HEK293 (cell line): ENCODE measurements around the gene IFRD2.

ENCODE experiments used
- CTCF ChIA-PET: fragments of 350-600 bp; formaldehyde crosslinking; extraction: SDS; loops from one replicate; lab custom pipeline; 2021; ENCODE audit warnings: antibody characterized with exemption; lab: Yijun Ruan, JAX
- POLR2A ChIA-PET: fragments of 300-600 bp; formaldehyde crosslinking; extraction: SDS; loops from one replicate; lab custom pipeline; 2020; ENCODE audit warnings: antibody characterized with exemption, inconsistent platforms; lab: Yijun Ruan, JAX
- H3K27ac ChIP-seq: fragments of 200-500 bp; sonication (Bioruptor generic); 2 replicates; pipeline ENCODE4 v1.5.1; 2014; ENCODE audit warnings: low read depth, low read length, control low read depth, inconsistent platforms; ENCODE audit errors: extremely low read depth
- H3K36me3 ChIP-seq, 2 experiments: fragments of 200-500 bp in 1 of 2; sonication (Bioruptor generic) in 1 of 2; 1 replicate in 1 of 2; 2 replicates in 1 of 2; pipeline ENCODE4 v1.5.1; 2014 to 2017; ENCODE audit warnings: inconsistent platforms in 2 of 2, low read length in 2 of 2; ENCODE audit not compliant: control insufficient read depth in 2 of 2, insufficient read depth in 1 of 2
- H3K4me1 ChIP-seq: fragments of 200-500 bp; sonication (Bioruptor generic); 2 replicates; pipeline ENCODE4 v1.5.1; 2014; ENCODE audit warnings: mild to moderate bottlenecking, low read length, inconsistent platforms; ENCODE audit not compliant: control insufficient read depth, insufficient read depth
- H3K4me3 ChIP-seq: 2 replicates; pipeline ENCODE4 v1.5.1; 2011; ENCODE audit warnings: low read depth, mild to moderate bottlenecking, control low read depth, low read length, moderate library complexity
- H3K9me3 ChIP-seq: fragments of 200-500 bp; sonication (Bioruptor generic); 2 replicates; pipeline ENCODE4 v1.5.1; 2014; ENCODE audit warnings: low read depth, low read length, inconsistent platforms; ENCODE audit not compliant: control insufficient read depth, insufficient read depth
- BCL11B ChIP-seq: fragments of 450-650 bp; formaldehyde crosslinking; IDR thresholded peaks from 2 replicates; pipeline ENCODE4 v1.5.1; 2016; ENCODE audit warnings: low read depth, missing biosample characterization, missing genetic modification characterization
- GLIS2 ChIP-seq: fragments of 450-650 bp; formaldehyde crosslinking; IDR thresholded peaks from 2 replicates; pipeline ENCODE4 v1.5.1; 2016; ENCODE audit warnings: missing biosample characterization, missing genetic modification characterization
- OVOL3 ChIP-seq: fragments of 450-650 bp; formaldehyde crosslinking; IDR thresholded peaks from 2 replicates; pipeline ENCODE4 v1.5.1; 2016; ENCODE audit warnings: missing biosample characterization, missing genetic modification characterization
- WT1 ChIP-seq: fragments of 450-650 bp; formaldehyde crosslinking; IDR thresholded peaks from 2 replicates; pipeline ENCODE4 v1.5.1; 2016; ENCODE audit warnings: missing biosample characterization, missing genetic modification characterization
- ZBTB17 ChIP-seq: fragments of 450-650 bp; formaldehyde crosslinking; IDR thresholded peaks from 2 replicates; pipeline ENCODE4 v1.5.1; 2016; ENCODE audit warnings: missing biosample characterization, missing genetic modification characterization
- ZBTB21 ChIP-seq: fragments of 450-650 bp; formaldehyde crosslinking; IDR thresholded peaks from 2 replicates; pipeline ENCODE4 v1.5.1; 2017; ENCODE audit warnings: missing biosample characterization, missing genetic modification characterization
- ZNF324 ChIP-seq: fragments of 450-650 bp; formaldehyde crosslinking; IDR thresholded peaks from 2 replicates; pipeline ENCODE4 v1.5.1; 2016; ENCODE audit warnings: missing biosample characterization, missing genetic modification characterization
- ZNF426 ChIP-seq: fragments of 450-650 bp; formaldehyde crosslinking; IDR thresholded peaks from 2 replicates; pipeline ENCODE4 v1.5.1; 2017; ENCODE audit warnings: missing biosample characterization, missing genetic modification characterization, mild to moderate bottlenecking, inconsistent platforms, moderate library complexity
- ZNF473 ChIP-seq: fragments of 450-650 bp; formaldehyde crosslinking; IDR thresholded peaks from 2 replicates; pipeline ENCODE4 v1.5.1; 2017; ENCODE audit warnings: missing biosample characterization, missing genetic modification characterization
- ZNF48 ChIP-seq: fragments of 450-650 bp; formaldehyde crosslinking; IDR thresholded peaks from 2 replicates; pipeline ENCODE4 v1.5.1; 2016; ENCODE audit warnings: missing biosample characterization, missing genetic modification characterization
- ZNF510 ChIP-seq: fragments of 450-650 bp; formaldehyde crosslinking; IDR thresholded peaks from 2 replicates; pipeline ENCODE4 v1.5.1; 2018; ENCODE audit warnings: mild to moderate bottlenecking, missing genetic modification characterization, missing biosample characterization; ENCODE audit not compliant: insufficient replicate concordance
- ZNF561 ChIP-seq: fragments of 450-650 bp; IDR thresholded peaks from 2 replicates; pipeline ENCODE4 v1.5.1; 2018; ENCODE audit warnings: missing biosample characterization, missing genetic modification characterization, borderline replicate concordance
- ZNF654 ChIP-seq: fragments of 450-650 bp; formaldehyde crosslinking; IDR thresholded peaks from 2 replicates; pipeline ENCODE4 v1.5.1; 2016; ENCODE audit warnings: low read depth, missing biosample characterization, missing genetic modification characterization
- ZNF777 ChIP-seq: fragments of 450-650 bp; formaldehyde crosslinking; IDR thresholded peaks from 2 replicates; pipeline ENCODE4 v1.5.1; 2017; ENCODE audit warnings: missing biosample characterization, missing genetic modification characterization, borderline replicate concordance
- ZNF785 ChIP-seq: fragments of 450-650 bp; formaldehyde crosslinking; IDR thresholded peaks from 2 replicates; pipeline ENCODE4 v1.5.1; 2016; ENCODE audit warnings: missing biosample characterization, missing genetic modification characterization
- ZSCAN16 ChIP-seq: fragments of 450-650 bp; formaldehyde crosslinking; IDR thresholded peaks from 2 replicates; pipeline ENCODE4 v1.5.1; 2016; ENCODE audit warnings: missing biosample characterization, missing genetic modification characterization
- TF ChIP-seq, protein P1 (sequence below): fragments of 450-650 bp; formaldehyde crosslinking; IDR thresholded peaks from 2 replicates; pipeline ENCODE4 v1.5.1; 2016; ENCODE audit warnings: missing biosample characterization, missing genetic modification characterization
- TF ChIP-seq, protein P2 (sequence below): fragments of 450-650 bp; formaldehyde crosslinking; IDR thresholded peaks from 2 replicates; pipeline ENCODE4 v1.5.1; 2016; ENCODE audit warnings: missing biosample characterization, missing genetic modification characterization
- TF ChIP-seq, protein P3 (sequence below): fragments of 450-650 bp; formaldehyde crosslinking; IDR thresholded peaks from 2 replicates; pipeline ENCODE4 v1.5.1; 2016; ENCODE audit warnings: missing biosample characterization, missing genetic modification characterization

The IFRD2 gene

DNA sequence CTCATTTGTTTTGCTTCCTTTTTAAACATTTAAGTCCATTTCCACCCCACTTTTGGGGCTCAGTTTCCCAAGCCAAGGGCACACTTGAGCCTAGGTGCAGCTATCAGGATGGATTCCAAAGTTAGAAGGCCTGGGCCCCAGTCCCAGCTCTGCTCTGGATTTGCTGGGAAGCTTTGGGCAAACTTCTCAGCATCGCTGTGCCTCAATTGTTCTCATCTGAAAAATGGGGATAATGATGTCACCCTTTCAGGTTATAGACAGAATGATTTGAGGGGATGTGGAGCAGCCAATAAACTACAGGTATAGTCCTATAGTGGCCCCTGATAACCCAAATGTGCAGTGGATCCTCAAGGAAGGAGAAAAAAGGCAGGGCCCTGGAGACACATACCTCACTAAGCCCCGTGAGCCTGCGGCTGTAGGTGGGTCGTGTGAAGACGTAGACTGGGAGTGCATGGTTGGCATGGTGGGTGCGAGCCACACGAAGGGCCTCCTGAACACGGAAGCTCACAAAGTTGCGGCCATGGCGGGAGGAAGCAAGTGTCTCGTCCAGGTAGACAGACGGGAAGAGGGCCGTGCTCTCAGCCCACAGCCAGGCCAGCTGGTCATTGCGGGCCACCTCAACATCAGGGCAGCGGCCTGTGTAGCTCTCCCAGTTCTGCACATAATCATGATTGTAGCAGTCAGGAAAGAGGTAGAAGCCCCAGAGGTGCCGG, 27.1 kb upstream of the IFRD2 start:
- Histone ChIP-seq H3K4me3 (no peak overlapping the region), H3K27ac (no peak overlapping the region), H3K9me3 (no peaks in the 10 kb centered on the region), H3K36me3 (peaks cover 0 to 48% of the 10 kb centered on the region in 2 experiments; a peak in 1 of 3 replicates), H3K4me1 (peaks cover 7% of the 10 kb centered on the region; the same call in 1 of the 2 replicates)
- TF ChIP-seq, protein P1, sequence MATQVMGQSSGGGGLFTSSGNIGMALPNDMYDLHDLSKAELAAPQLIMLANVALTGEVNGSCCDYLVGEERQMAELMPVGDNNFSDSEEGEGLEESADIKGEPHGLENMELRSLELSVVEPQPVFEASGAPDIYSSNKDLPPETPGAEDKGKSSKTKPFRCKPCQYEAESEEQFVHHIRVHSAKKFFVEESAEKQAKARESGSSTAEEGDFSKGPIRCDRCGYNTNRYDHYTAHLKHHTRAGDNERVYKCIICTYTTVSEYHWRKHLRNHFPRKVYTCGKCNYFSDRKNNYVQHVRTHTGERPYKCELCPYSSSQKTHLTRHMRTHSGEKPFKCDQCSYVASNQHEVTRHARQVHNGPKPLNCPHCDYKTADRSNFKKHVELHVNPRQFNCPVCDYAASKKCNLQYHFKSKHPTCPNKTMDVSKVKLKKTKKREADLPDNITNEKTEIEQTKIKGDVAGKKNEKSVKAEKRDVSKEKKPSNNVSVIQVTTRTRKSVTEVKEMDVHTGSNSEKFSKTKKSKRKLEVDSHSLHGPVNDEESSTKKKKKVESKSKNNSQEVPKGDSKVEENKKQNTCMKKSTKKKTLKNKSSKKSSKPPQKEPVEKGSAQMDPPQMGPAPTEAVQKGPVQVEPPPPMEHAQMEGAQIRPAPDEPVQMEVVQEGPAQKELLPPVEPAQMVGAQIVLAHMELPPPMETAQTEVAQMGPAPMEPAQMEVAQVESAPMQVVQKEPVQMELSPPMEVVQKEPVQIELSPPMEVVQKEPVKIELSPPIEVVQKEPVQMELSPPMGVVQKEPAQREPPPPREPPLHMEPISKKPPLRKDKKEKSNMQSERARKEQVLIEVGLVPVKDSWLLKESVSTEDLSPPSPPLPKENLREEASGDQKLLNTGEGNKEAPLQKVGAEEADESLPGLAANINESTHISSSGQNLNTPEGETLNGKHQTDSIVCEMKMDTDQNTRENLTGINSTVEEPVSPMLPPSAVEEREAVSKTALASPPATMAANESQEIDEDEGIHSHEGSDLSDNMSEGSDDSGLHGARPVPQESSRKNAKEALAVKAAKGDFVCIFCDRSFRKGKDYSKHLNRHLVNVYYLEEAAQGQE (tag by site-specific recombination) = no peak
- TF ChIP-seq ZNF785 (tag by site-specific recombination) (no peak), WT1 (tag by site-specific recombination) (no peak), ZBTB17 (no peak), ZNF510 (no peak), ZNF324 (tag by site-specific recombination) (no peak), BCL11B (tag by site-specific recombination) (no peak), ZNF48 (no peak), ZNF561 (tag by site-specific recombination) (no peak), GLIS2 (tag by site-specific recombination) (no peak), ZNF654 (tag by site-specific recombination) (no peak)
- TF ChIP-seq, protein P2, sequence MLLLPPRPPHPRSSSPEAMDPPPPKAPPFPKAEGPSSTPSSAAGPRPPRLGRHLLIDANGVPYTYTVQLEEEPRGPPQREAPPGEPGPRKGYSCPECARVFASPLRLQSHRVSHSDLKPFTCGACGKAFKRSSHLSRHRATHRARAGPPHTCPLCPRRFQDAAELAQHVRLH (tag by site-specific recombination) = no peak
- TF ChIP-seq, protein P3, sequence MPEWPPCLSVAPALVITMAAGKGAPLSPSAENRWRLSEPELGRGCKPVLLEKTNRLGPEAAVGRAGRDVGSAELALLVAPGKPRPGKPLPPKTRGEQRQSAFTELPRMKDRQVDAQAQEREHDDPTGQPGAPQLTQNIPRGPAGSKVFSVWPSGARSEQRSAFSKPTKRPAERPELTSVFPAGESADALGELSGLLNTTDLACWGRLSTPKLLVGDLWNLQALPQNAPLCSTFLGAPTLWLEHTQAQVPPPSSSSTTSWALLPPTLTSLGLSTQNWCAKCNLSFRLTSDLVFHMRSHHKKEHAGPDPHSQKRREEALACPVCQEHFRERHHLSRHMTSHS (tag by site-specific recombination) = no peak
- ChIA-PET CTCF (interaction anchor here (0.6 to 1.2 kb wide), 3 partner anchors 20 to 779 kb away, joined by 3 to 4 read pairs (median 3); no protein-coding TSS in a partner anchor), POLR2A (interaction anchor here (2.7 to 3.6 kb wide), 2 partner anchors 17 to 27 kb away, joined by 12 read pairs; partner anchors contain the start of gene IFRD2)

DNA sequence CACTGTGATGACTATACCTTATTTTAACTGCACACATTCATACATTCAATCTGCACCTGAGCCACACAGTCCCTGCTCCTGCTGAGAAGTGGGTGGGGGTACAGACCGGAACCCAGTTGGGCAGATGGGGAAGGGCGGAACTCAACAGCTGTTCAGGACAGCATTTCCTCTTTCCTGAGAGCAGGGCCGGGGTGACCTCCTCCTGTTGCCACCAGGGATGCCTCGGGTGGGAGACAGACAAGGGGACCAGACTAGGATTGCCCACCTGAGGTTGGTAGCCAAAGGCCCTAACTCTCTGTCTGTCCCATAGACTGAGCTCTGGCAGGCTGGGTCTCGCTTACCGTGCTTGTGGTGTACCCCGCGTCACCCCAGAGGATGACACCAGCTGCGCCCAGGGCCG, 26.4 kb upstream of the IFRD2 start:
- no peaks in the 10 kb centered on the region for H3K9me3 ChIP-seq
- POLR2A ChIA-PET = interaction anchor here (2.7 to 3.6 kb wide), 2 partner anchors 18 to 27 kb away, joined by 12 read pairs; partner anchors contain the start of gene IFRD2
- peaks cover 0 to 41% of the 10 kb centered on the region in 2 experiments; a peak in 1 of 3 replicates for H3K36me3 ChIP-seq
- TF ChIP-seq ZBTB21 = no peak
- TF ChIP-seq ZNF785 (tag by site-specific recombination) = no peak
- TF ChIP-seq ZNF777 = no peak
- no peak for TF ChIP-seq ZNF473 (tag by site-specific recombination)
- no peak for TF ChIP-seq ZNF654 (tag by site-specific recombination)
- TF ChIP-seq OVOL3 (tag by site-specific recombination) = no peak
- no peak for TF ChIP-seq ZNF426 (tag by site-specific recombination)
- TF ChIP-seq ZSCAN16 = no peak
- H3K4me1 ChIP-seq = peaks cover 7% of the 10 kb centered on the region; the same call in 1 of the 2 replicates
- H3K27ac ChIP-seq = no peak overlapping the region
- CTCF ChIA-PET = interaction anchor here (0.6 to 1.2 kb wide), 2 partner anchors 44 to 779 kb away, joined by 3 read pairs; no protein-coding TSS in a partner anchor
- no peak overlapping the region for H3K4me3 ChIP-seq
